Stimulated activated CD8-positive, alpha-beta memory T cell treated with anti-CD3 and anti-CD28 coated beads, Interleukin-12 subunit alpha, Interleukin-12 subunit beta, amount 100 ng/mL, for 4 hours (primary cell): ENCODE data around the gene ABHD12.
"Not testable (repeated sequence)": the region's sequence is repeated elsewhere in the genome, so short reads cannot be mapped to it uniquely, and the experiment has no call there.

Experiments used
- DNase-seq: peaks from one replicate; pipeline ENCODE4 v3.0.0-alpha.2; 2020; ENCODE audit warnings: low read depth

The ABHD12 gene

DNA sequence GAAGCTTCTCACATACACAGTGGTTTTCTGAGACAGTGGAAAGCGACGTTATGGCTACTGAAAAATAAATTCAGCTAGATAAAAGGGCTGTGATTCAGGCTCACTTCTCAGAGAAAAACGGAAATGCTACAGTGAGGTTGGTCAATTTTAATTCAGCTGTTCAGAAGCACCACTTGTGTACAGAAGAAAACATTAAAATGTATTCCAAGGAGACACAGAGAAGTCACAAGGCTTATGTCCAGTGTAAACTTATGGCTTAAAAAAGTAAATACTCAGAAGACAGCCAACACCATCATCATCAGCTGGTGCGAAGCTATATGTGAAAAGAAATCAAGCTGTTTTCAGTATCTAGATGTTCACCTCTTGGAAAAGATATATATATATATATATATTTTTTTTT, 68.6 kb downstream of the ABHD12 start:
- DNase-seq = no peak

DNA sequence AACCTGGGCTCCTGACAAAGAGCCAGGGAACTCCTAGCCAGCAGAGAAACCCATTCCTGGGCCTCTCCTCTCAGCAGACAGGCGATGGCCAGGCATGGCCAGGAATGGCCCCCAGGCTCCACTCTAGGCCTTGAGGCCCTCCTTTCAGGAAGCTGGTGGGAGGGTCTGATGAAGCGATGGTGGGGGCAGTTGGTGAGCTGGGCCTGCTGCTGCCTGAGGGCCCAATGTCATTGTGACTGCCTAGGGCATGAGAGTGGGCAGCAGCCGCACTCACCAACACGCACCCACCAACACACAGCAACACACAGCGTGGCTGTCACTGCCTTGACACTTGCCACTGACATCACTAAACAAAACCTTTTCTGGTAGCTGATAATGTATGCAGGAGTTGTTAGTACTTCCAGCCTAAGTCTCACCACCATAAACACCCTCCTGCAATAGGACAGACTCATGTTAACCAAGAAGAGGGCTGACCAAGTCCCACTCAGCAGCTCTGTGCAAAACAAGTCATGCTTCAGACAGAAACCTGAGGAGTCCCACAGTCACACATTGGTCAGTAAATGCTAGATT, 69.3 kb downstream of the ABHD12 start:
- DNase-seq = no peak

DNA sequence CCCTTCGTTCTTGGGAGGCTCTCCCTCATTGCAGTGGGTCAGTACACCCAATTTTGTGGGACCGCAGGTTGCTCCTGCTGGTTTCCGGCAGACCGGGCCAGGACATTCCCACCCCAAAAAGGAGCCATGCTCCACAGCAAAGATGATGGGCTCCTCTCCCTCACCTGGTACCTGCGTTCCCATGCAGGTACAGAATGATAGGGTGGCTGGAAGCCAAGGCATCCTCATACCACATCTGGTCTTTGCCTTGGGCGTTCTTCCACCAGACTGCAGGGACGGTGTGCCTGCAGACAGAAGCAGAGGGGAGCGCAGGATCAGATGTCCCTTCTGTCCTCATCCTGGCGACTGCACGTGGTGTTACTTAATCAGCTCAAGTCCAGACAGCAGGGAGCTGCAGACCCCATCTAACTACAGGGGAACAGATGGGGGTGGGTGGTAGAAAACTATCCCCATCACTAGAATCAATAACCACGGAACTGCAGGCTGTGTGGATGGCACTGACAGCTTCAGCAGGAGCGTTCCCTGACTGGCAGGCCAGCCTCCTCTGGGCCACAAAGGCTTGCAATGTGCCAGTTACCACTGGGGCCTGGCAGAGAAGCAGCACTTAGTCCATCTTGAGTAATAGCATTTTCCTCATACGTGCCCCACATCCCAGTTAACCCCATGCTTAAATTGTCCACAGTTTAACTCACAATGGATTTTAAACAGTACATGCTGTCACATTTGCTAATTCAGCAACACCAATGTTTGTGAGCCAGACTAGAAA, 70.4 kb downstream of the ABHD12 start:
- DNase-seq = no peak

DNA sequence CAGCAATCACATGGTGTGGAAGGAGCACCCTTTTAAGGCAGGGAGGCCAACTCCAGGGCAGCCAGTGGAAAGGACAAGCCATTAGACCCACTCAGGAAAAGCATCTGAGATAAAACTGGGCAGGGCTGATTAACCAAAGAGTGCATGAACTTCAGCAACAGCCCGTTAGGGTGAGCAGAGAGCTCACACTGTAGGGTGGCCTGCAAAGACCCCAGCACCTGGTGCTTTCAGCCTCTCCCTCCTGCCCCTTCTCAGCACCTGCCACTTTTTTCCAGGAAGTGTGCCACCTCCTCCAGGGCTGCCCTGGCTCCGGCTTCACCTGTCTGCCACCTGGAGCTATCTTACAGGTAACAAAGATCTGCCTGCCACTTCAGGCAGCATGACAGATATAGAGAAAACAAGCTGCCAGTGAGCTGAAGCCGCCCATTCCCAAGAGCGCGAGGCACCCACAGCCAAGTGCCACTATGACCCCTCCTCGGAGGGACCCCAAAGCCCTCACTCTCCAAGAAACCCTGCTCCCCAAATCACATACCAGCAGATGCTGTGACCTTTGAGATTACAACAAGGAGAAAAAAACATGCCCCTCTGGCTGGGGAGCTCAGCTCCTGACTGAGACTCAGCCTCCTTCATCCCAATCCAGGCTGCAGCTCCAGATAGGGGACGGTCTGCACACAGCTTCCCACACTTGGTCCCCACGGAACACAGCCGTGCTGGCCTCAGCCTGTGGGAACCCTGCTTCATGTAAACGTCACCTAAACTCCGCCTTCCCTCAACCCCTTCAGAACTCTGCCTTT, 71.2 kb downstream of the ABHD12 start:
- DNase-seq = no peak

DNA sequence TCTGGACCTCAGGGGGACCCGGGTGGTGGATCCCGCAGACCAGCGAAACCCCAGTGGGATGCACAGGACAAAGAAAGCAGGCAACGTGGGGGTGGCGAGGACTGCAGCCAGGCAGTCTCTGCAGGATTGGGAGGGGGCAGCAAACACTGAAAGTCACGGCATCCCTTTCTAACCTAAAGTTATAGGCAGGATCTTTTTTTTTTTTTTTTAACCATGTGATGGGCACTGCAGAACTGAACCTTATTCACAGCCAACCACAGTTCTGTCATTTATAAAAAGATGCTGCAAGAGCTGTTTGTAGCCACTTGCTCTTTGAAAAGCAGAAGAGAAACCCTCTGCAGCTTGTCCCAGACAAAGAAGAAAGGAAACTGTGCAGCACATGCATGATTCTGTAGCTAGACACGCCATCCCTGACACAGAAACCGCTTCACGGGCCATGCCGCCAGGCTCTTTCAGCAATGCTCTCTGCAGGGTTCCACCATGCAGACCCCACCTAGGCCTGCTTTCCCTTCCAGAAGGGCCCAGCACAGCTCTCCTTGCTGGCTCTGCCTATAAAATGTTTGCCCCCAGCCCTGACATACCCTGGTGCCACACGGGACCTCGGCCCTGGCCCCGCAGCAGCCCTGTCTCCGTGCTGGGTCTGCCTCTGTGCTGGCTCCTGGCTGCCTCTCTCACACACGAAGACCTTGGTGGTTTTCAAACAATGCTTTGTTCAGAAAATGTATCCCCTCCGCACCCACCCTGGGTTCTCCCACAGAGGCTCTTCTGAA, 72.0 kb downstream of the ABHD12 start:
- no peak for DNase-seq

DNA sequence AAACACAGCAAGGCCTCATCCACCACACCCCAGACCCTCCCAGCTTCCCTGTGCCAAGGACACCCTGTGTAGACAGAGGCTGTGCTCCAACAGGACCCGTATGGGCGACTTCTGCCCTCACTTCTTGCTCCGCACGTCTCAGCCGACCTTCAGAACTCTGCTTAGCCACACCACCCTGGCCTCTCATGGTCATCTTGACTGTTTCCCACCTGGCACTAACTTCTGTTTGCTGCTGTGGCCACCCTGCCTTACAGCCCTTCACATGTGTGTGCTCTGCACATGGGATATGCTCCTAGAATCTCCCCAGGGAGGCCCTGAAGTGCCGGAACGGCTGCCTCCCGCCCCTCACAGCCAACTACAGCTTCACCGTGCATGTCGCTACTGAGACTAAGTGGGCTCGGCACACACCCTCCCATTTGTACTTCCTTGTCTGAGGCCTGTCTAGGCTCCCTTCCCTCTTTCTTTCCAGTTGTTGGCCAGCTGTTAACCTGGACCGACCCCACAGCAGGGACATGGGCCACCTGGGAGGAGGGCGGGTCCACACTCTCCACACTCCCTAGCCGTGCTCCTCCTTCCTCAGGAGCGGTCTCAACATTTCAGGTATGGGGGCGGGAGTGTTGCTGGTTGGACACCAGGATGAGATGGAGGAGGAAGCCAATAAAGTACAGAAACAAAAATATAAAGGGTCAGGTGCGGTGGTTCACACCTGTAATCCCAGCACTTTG, 73.1 kb downstream of the ABHD12 start:
- DNase-seq = no peak

DNA sequence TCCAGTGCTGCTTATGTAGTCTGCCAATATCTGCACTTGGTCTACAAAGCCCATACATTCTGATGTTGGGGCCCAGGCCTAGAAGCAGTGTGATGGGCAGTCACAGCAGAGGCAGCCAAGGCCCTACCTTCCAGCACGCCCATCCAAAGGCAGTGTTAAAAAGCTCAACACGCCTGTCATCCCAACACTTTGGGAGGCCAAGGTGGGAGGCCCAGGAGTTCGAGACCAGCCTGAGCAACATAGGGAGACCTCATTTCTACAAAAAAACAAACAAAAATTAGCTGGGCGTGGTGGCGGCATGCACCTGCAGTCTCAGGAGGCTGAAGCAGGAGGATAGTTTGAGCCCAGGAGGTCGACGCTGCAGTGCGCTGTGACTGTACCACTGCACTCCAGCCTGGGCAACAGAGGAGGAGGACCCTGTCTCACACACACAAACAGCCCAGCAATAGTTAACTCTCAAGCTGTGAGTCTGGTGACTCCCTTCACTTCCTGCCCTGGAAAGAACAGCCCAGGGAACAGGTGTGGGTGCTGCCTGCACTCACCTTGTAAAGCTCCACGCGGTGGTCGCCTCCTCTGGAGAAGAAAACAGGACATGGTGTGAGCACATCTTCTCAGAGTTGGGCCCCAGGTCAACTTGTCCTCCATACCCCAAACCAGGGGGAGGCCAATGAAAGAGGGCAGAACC, 74.0 kb downstream of the ABHD12 start:
- no peak for DNase-seq

DNA sequence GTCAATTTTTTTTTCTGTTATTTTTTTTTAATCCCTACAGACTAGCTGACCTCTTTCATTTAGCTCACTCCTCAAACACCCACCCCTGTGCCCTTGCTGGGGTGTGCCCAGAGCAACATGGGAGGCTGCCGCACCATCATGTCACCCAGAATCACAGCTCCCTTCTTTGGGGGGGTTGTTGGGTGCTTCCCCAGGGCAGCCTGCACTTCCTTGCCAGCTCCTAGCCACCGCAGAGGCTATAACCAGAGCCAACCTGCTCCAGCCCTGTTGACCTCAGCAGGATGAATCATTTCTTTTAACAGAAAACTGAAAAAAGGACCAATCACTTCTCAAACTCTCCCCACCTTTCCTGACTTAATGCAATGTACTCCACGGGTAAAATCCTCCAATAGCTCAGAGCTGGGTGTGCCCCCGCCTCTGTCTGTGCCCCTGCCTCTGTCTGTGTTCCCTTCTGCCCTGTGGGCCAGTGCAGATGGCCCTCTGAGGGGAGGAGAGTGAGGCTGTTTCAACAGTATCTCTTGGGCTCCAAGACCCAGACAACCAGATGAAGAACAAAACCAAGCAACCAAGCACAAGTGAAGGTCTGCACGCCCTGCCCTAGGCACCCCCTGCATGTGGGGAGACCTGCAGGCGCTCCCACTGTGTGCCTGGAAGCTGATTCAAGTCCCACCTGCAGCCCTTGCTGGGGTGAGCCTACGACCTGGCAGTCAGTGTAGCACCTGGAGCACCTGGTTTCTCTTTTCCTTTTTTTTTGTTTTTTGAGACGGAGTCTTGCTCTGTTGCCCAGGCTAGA, 75.0 kb downstream of the ABHD12 start:
- DNase-seq = no peak

DNA sequence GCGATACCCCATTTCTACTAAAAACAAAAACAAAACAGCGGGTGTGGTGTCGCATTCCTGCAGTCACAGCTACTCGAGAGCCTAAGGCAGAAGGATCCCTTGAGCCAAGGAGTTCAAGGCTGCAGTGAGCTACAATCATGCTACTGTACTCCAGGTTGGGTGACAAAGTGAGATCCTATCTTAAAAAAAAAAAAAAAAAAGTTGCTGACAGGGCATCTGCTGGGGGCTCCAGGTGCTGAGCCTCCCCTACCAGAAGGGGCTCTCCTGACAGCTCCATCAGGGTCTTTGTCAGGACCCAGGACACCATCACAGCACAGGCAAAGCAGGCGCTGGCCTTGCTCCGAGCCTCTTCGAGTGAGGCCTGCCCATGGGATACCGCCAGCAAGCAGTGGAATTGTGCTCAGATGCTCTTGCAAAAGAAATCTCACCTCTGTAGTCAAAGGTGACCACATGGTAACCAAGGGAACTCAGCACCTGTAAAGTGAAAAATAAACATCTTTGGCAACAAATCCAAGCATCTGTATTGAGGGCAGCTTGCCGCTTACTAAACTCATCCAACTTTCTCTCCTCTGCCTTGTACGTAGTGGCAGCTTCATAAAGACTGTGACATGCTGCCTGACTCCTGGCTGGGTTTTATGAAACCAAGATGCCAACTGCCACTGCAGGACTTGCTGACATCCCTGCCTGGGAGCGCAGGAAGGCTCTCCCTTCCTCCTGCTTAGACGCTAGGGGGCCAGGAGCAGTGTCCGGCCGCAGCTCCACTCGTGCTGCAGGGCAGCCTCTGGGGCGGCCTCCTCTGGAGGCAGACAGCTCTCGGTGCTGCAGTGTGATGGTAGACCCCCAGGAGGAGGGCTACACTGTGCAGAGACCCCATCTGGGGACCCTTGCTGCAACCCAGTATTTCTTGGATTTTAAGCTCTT, 75.9 kb downstream of the ABHD12 start:
- DNase-seq = no peak

DNA sequence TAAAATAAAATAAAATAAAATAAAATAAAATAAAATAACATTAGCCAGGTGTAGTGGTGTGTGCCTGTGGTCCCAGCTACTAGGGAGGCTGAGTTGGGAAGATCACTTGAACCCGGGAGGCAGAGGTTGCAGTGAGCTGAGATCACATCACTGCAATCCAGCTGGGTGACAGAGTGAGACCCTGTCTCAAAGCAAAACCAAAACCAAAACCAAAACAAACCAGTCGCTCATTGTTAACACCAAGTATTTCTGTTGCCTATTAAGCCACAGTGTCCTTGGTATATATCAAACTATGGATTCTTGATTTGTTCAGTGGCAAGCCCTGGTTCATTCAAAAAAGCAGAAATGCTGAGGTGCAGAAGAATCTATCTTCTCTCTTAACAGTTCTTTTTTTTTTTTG, 77.0 kb downstream of the ABHD12 start:
- DNase-seq = no peak

DNA sequence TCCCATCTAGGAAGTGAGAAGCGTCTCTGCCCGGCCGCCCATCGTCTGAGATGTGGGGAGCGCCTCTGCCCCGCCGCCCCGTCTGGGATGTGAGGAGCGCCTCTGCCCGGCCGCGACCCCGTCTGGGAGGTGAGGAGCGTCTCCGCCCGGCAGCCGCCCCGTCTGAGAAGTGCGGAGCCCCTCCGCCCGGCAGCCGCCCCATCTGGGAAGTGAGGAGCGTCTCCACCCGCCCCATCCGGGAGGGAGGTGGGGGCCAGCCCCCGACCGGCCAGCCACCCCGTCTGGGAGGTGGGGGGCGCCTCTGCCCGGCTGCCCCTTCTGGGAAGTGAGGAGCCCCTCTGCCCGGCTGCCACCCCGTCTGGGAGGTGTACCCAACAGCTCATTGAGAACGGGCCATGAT, 77.9 kb downstream of the ABHD12 start:
- not testable (repeated sequence) for DNase-seq

DNA sequence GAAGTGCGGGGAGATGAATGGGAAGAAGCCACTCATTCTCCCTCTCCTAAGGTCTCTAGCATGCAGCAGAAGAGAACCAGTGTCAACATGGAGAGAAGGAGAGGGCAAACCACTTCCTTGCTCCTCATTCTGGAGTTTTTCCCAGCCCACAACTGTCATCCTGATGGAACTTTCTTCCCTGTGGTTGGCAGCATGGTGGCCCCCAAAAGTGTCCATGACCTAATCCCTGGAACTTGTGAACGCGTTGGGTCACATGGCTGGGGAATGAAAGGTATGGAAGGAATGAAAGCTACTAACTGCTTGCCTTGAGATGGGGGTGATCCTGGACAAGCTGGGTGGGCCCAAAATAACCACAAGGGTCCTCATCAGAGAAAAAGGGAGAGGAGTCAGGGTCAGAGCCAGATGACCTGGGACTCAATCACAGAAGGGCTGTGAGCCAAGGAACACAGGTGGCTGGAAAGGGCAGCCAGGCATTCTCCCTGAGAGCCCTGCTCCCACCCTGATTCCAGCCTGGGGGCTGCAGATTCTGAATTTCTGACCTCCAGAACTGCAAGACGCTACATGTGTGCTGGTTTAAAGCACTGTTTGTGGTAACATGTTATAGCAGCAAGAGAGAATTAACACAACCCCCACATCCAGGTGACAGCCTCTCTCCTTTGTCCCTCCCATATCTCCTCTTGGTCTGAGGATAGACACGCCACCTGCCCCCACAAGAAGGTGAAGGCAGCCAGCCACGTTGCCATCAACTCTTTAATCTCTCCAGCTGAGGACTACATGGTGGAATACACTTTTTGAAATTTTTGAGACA, 79.5 kb downstream of the ABHD12 start:
- DNase-seq = no peak

DNA sequence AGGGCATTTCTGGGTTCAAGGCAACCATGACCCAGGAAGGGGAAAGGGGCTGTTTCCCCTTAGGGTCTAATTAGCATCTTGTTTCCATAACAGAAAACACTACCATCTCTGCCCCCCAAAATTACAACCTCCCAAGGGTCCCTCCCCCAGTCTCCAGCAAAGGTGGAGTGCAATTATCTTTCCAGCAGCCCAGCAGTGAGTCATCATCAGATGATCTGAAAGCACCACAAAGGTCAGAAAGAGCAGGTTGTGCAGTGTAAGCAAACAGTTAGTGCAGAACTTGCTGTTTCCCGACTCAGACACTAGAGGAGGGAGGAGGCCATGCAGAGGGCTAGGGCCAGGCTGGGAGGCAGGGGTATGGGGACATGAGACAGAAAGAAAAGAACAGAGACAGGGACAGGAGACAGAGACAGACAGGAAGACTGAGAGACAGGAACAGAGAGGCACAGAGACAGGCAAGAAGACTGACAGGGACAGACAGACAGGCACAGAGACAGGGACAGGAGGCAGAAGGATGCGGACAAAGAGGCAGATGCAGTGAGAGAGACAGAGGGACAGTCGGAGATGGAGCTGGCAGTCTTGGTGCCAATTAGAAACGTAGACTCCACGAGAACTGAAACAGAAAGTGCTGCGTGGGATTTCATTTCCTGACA, 80.2 kb downstream of the ABHD12 start:
- no peak for DNase-seq

DNA sequence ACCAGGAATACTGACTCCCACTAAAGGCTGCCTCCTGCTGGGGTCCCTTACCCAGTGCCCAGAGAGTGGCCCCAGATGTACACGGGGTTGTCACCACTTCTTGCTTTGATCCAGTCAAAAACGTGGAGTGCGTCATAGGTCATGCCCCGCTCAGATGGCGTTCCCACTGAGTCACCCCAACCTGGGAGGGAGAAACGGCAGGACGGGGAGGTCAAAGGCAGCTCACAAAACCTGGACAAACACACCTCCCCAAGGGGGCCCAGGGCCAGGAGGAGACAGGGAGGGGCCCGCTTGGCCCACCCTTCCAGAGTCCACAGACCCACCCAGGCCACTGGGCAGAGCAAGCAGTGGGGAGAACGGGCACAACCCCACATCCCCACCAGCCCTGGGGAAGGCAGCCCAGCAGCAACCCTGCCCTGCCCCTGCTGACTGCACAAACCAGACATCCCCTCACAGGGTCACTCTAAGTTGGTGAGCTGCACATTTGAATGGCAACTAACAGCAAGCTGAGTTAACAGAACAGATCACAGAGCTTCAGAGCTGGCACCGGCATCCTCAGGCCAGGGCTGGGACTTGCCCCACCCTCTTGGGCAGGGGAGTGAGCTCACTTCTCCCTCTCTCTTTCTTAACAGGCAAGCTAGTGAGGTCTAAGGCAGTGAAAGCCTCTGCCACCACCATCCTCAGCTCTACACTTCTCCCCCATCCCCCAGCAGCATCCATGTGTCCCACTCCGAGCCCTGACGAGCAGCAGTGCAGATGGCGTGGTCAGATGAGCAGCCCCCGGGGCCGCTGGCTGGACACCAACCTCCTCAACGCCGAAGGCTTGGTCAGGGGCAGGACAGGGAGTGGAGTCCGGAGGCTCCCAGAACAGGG, 81.0 kb downstream of the ABHD12 start:
- no peak for DNase-seq

DNA sequence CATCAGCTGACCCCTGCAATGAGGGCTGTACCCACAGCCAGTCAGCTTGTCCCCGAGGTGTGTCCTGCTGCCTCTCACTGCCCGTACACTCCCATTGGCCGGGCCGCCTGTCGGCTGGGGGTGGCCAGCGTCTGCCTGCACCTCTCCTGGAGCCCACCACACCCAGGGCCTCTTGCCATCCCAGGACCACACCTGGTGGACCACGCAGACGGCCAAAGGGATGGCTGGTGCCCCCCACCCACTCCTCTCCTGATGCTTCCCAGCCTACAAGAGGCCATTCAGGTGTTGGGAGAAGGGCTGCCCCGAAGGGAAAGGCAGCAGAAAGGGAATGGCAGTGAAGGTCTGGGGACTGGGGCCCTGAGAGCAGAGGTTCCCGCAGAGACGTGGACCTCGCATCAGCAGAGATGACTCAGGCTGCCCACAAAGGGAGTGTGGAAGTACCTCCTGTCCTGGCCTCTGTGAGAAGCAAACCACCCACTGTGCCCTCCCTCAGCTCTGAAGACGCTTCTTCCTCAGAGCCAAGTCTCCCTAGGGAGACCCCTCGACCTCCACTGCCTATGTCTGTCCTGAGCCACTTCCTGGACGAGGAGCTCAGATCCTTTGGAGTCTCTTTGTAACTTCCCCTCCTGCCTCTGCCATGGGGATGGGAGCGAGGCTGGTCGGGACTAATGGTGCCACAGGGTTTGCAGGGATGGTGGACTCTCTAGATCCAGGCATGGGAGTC, 81.8 kb downstream of the ABHD12 start:
- DNase-seq = no peak

DNA sequence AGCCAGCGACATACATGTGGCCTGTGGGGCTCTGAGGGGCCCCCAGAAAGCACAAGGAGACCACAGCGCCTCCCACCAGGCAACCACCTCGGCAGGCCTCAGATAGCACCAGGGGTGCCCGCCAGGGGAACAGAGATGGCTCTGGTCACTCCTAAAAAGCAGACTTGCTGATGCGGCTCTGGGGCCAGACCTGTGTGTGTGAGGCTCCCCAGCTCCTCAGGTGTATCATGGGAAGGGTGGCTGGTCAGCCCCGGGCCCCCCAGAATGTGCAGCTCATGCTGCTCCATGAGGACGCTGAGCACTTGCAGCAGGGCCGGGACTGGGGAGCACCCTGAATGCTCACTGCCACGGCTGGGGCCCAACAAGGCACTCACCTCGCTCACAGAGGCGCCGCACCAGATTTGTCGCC, 82.5 kb downstream of the ABHD12 start:
- no peak for DNase-seq
